Measurements from ENCODE around the gene NUCB2.
"Not testable (repeated sequence)": the region's sequence is repeated elsewhere in the genome, so short reads cannot be mapped to it uniquely, and the experiment has no call there.

NUCB2 gene

GRCh38 chr11:17276236-17277023, at the start of gene NUCB2:
TSS of gene NUCB2 (plus strand) at chr11:17276739. CDS start at chr11:17295324, 18,585 bp downstream.
- DNase-seq: peak; percentile 96

GRCh38 chr11:17228186-17228925, 48.2 kb upstream of the NUCB2 start:
- not testable (repeated sequence) for DNase-seq

- DNase-seq: no peak
Observed at GRCh38 chr11:17229481-17230152, 46.9 kb upstream of the NUCB2 start.

- no peak for DNase-seq
Observed at GRCh38 chr11:17230867-17231851, 45.4 kb upstream of the NUCB2 start.

- DNase-seq: no peak
Observed at GRCh38 chr11:17233101-17233500, 43.4 kb upstream of the NUCB2 start.

GRCh38 chr11:17238377-17238776, 38.2 kb upstream of the NUCB2 start:
- DNase-seq: no peak

GRCh38 chr11:17239927-17240326, 36.6 kb upstream of the NUCB2 start:
- DNase-seq: not testable (repeated sequence)

GRCh38 chr11:17240780-17241179, 35.8 kb upstream of the NUCB2 start:
- DNase-seq: no peak

GRCh38 chr11:17242954-17243353, 33.6 kb upstream of the NUCB2 start:
- DNase-seq: not testable (repeated sequence)

GRCh38 chr11:17244046-17244445, 32.5 kb upstream of the NUCB2 start:
- DNase-seq: no peak

- DNase-seq: no peak
Observed at GRCh38 chr11:17250561-17251350, 25.8 kb upstream of the NUCB2 start.

GRCh38 chr11:17252704-17253103, 23.8 kb upstream of the NUCB2 start:
- no peak for DNase-seq

- peak; percentile 94 for DNase-seq
Observed at GRCh38 chr11:17256512-17256911, 20.0 kb upstream of the NUCB2 start.

GRCh38 chr11:17257196-17257595, 19.3 kb upstream of the NUCB2 start:
- peak; percentile 65 for DNase-seq

- no peak for DNase-seq
Observed at GRCh38 chr11:17258670-17259069, 17.9 kb upstream of the NUCB2 start.

- no peak for DNase-seq
Observed at GRCh38 chr11:17259519-17259918, 17.0 kb upstream of the NUCB2 start.

GRCh38 chr11:17260020-17260419, 16.5 kb upstream of the NUCB2 start:
- no peak for DNase-seq

GRCh38 chr11:17263769-17264168, 12.8 kb upstream of the NUCB2 start:
- DNase-seq: no peak

GRCh38 chr11:17266781-17267180, 9.8 kb upstream of the NUCB2 start:
- no peak for DNase-seq

GRCh38 chr11:17267576-17267975, 9.0 kb upstream of the NUCB2 start:
- DNase-seq: peak; percentile 29

- not testable (repeated sequence) for DNase-seq
Observed at GRCh38 chr11:17268500-17268899, 8.0 kb upstream of the NUCB2 start.
